Left ventricle myocardium superior (tissue), 1 donor: Measurements from ENCODE around the gene VRK2. TPM values are rescaled to one million over a fixed set of nuclear protein-coding genes. Genes with fewer than 3 reads are reported as not detected.
A peak's percentile ranks its signal among the peaks of the same experiment; 100 is the strongest.

Experiments
- ATAC-seq: fragments of 200-7000 bp; cut with Tn5 transposase; one replicate; pipeline ENCODE4 v1.9.1; 2020; ENCODE audit warnings: mild to moderate bottlenecking, moderate library complexity
- DNase-seq: peaks from one replicate; pipeline ENCODE4 v3.0.0-alpha.2; 2020
- intact Hi-C: fragments of 100-400 bp; cut with micrococcal nuclease; formaldehyde crosslinking; loops from one replicate; pipeline ENCODE4 v1.11.0; 2022
- long read RNA-seq: library from polyadenylated mRNA; unstranded; transcript quantifications from one replicate; pipeline ENCODE4 v2.0.0, GENCODE V29; 2021
- total RNA-seq: library from RNA; stranded (reverse); fragmentation: NEBNext Ultra II Directional; extraction: Animal tissue kit (Norgen Biotek cat#: 25700); gene quantifications from one replicate; pipeline ENCODE4 v1.2.1, GENCODE V29; 2021
- donor health status: DM: no; HTN: yes; CAD: no; lungs with severe emphysema.

The VRK2 gene
- 33.1 TPM for total RNA-seq
- long read RNA-seq, partial matches to known transcripts = 22 of 42 reads
- long read RNA-seq, other reads (novel, unspliced or antisense) = 18 of 42 reads

- ATAC-seq (peak; percentile 98), DNase-seq (peak; percentile 95)
- intact Hi-C loops = no loop called here
Measured at GRCh38 chr2:58046585-58047372, at the start of gene VRK2. Gene VRK2, plus strand, starts transcription at chr2:58046806. Its CDS starts 2,026 bp downstream, at chr2:58048832.

GRCh38 chr2:58006256-58006951 lies 40.2 kb upstream of the VRK2 start:
- ATAC-seq = no peak
- no peak for DNase-seq

GRCh38 chr2:58006952-58007284 lies 39.7 kb upstream of the VRK2 start:
- no peak for DNase-seq
- no peak for ATAC-seq
- intact Hi-C loops = no loop called here

More at GRCh38 chr2:58006256-58006951, 40.2 kb upstream of the VRK2 start:
- intact Hi-C loops = no loop called here

- DNase-seq (no peak), ATAC-seq (no peak)
Measured at GRCh38 chr2:58010599-58010998, 36.0 kb upstream of the VRK2 start.

GRCh38 chr2:58019229-58019628 lies 27.4 kb upstream of the VRK2 start:
- DNase-seq (no peak), ATAC-seq (no peak)
- intact Hi-C loops = no loop called here

More at GRCh38 chr2:58010599-58010998, 36.0 kb upstream of the VRK2 start:
- intact Hi-C loops = no loop called here

GRCh38 chr2:58025150-58025933 lies 21.3 kb upstream of the VRK2 start:
- intact Hi-C loops = no loop called here
- no peak for ATAC-seq

GRCh38 chr2:58027029-58027428 lies 19.6 kb upstream of the VRK2 start:
- intact Hi-C loops = no loop called here
- DNase-seq (no peak), ATAC-seq (no peak)

More at GRCh38 chr2:58025150-58025933, 21.3 kb upstream of the VRK2 start:
- no peak for DNase-seq

GRCh38 chr2:58030771-58031170 lies 15.8 kb upstream of the VRK2 start:
- intact Hi-C loops = no loop called here
- ATAC-seq (no peak), DNase-seq (no peak)

GRCh38 chr2:58032016-58032763 lies 14.4 kb upstream of the VRK2 start:
- DNase-seq (no peak), ATAC-seq (no peak)
- intact Hi-C loops = no loop called here

GRCh38 chr2:58032764-58033080 lies 13.9 kb upstream of the VRK2 start:
- DNase-seq (no peak), ATAC-seq (no peak)
- intact Hi-C loops = no loop called here

GRCh38 chr2:58033530-58033929 lies 13.1 kb upstream of the VRK2 start:
- no peak for DNase-seq
- no peak for ATAC-seq
- intact Hi-C loops = no loop called here

- no peak for DNase-seq
Measured at GRCh38 chr2:58035352-58035751, 11.3 kb upstream of the VRK2 start.

GRCh38 chr2:58039170-58039611 lies 7.4 kb upstream of the VRK2 start:
- intact Hi-C loops = no loop called here
- DNase-seq (no peak), ATAC-seq (no peak)

More at GRCh38 chr2:58035352-58035751, 11.3 kb upstream of the VRK2 start:
- ATAC-seq = no peak
- intact Hi-C loops = no loop called here

GRCh38 chr2:58042486-58042970 lies 4.1 kb upstream of the VRK2 start:
- intact Hi-C loops = no loop called here
- ATAC-seq (no peak), DNase-seq (no peak)

- ATAC-seq = no peak
- DNase-seq = no peak
- intact Hi-C loops = no loop called here
Measured at GRCh38 chr2:58044145-58044544, 2.5 kb upstream of the VRK2 start.

- no peak for ATAC-seq
- intact Hi-C loops = no loop called here
- peak; percentile 25 for DNase-seq
Measured at GRCh38 chr2:58045580-58046334, 849 bp upstream of the VRK2 start.

- DNase-seq (no peak), ATAC-seq (peak; percentile 60)
- intact Hi-C loops = no loop called here
Measured at GRCh38 chr2:58046335-58046584, 346 bp upstream of the VRK2 start.

GRCh38 chr2:58047373-58047935 lies 848 bp downstream of the VRK2 start:
- ATAC-seq (no peak), DNase-seq (no peak)
- intact Hi-C loops = no loop called here
